IMR-90 (cell line): Measurements from ENCODE around the gene SFTPD. TPM values are rescaled to one million over a fixed set of nuclear protein-coding genes. Genes with fewer than 3 reads are reported as not detected.

Source experiments
- ATAC-seq: fragments of 200-7000 bp; cut with Tn5 transposase; 2 replicates; pipeline ENCODE4 v1.9.1; 2020; ENCODE audit warnings: low read depth, mild to moderate bottlenecking, moderate library complexity
- BruUV-seq: library from RNA; stranded (reverse); fragments of 400-500 nt; replicated peaks from 2 replicates; lab custom pipeline; 2021; lab: Mats Ljungman, UMichigan
- CTCF ChIA-PET: fragments of 300-600 bp; formaldehyde crosslinking; extraction: SDS; loops from one replicate; lab custom pipeline; 2021; ENCODE audit warnings: antibody characterized with exemption; lab: Yijun Ruan, JAX
- POLR2A ChIA-PET: fragments of 300-600 bp; sonication (Branson Sonifier 250); formaldehyde crosslinking; loops from one replicate; lab custom pipeline; 2022; ENCODE audit warnings: antibody characterized with exemption; ENCODE audit not compliant: unreplicated experiment; lab: Charles Lee
- DNase-seq: peaks from one replicate; pipeline ENCODE4 v3.0.0; 2013
- H2AFZ ChIP-seq: replicated peaks from 2 replicates; pipeline ENCODE3; 2013; ENCODE audit warnings: low read length, mild to moderate bottlenecking; ENCODE audit not compliant: poor library complexity
- H2AK5ac ChIP-seq: 2 replicates; pipeline ENCODE4 v1.6.1; 2013; ENCODE audit warnings: low read depth, low read length, inconsistent platforms
- H2AK9ac ChIP-seq: replicated peaks from 2 replicates; pipeline ENCODE3; 2013; ENCODE audit warnings: mild to moderate bottlenecking, low read depth, low read length, moderate library complexity; ENCODE audit not compliant: poor library complexity
- H2BK120ac ChIP-seq: 2 replicates; pipeline ENCODE4 v1.6.1; 2013; ENCODE audit warnings: low read depth, low read length, inconsistent platforms
- H2BK15ac ChIP-seq: 3 replicates; pipeline ENCODE4 v1.6.1; 2013; ENCODE audit warnings: low read depth, low read length, inconsistent platforms
- H2BK20ac ChIP-seq: 2 replicates; pipeline ENCODE4 v1.6.1; 2013; ENCODE audit warnings: low read depth, mild to moderate bottlenecking, inconsistent platforms, low read length, moderate library complexity
- H2BK5ac ChIP-seq: 2 replicates; pipeline ENCODE4 v1.6.1; 2013; ENCODE audit warnings: mild to moderate bottlenecking, low read depth, low read length, inconsistent platforms; ENCODE audit not compliant: poor library complexity, severe bottlenecking
- H3K14ac ChIP-seq: replicated peaks from 2 replicates; pipeline ENCODE4 v1.6.1; 2013; ENCODE audit warnings: low read depth, low read length, inconsistent platforms
- H3K18ac ChIP-seq: 2 replicates; pipeline ENCODE4 v1.6.1; 2013; ENCODE audit warnings: low read depth, low read length, control low read depth
- H3K23ac ChIP-seq: 2 replicates; pipeline ENCODE4 v1.6.1; 2013; ENCODE audit warnings: low read depth, low read length, inconsistent platforms
- H3K27ac ChIP-seq: 2 replicates; pipeline ENCODE4 v1.5.1; 2013; ENCODE audit warnings: mild to moderate bottlenecking, control low read depth, low read length; ENCODE audit not compliant: insufficient read depth
- H3K27me3 ChIP-seq: 2 replicates; pipeline ENCODE4 v1.6.1; 2013; ENCODE audit warnings: low read length; ENCODE audit not compliant: control insufficient read depth, insufficient read depth
- H3K36me3 ChIP-seq: 2 replicates; pipeline ENCODE4 v1.6.1; 2013; ENCODE audit warnings: low read length, mixed read lengths; ENCODE audit not compliant: control insufficient read depth, insufficient read depth
- H3K4ac ChIP-seq: 2 replicates; pipeline ENCODE4 v1.6.1; 2013; ENCODE audit warnings: low read depth, low read length, inconsistent platforms
- H3K4me1 ChIP-seq: 2 replicates; pipeline ENCODE4 v1.6.1; 2013; ENCODE audit warnings: low read length, mixed read lengths; ENCODE audit not compliant: control insufficient read depth, insufficient read depth
- H3K4me2 ChIP-seq: 2 replicates; pipeline ENCODE4 v1.6.1; 2013; ENCODE audit warnings: low read depth, mild to moderate bottlenecking, control low read depth, low read length, moderate library complexity
- H3K4me3 ChIP-seq: 2 replicates; pipeline ENCODE4 v1.5.1; 2013; ENCODE audit warnings: low read depth, mild to moderate bottlenecking, control low read depth, low read length, moderate library complexity; ENCODE audit not compliant: insufficient read depth
- H3K56ac ChIP-seq: 2 replicates; pipeline ENCODE4 v1.6.1; 2013; ENCODE audit warnings: low read length, inconsistent platforms; ENCODE audit not compliant: insufficient read depth; ENCODE audit errors: extremely low read depth
- H3K79me1 ChIP-seq, 2 experiments: 2 replicates each; pipeline ENCODE4 v1.6.1; 2013; ENCODE audit warnings: low read length in 2 of 2, inconsistent platforms in 1 of 2, low read depth in 1 of 2
- H3K9ac ChIP-seq: 2 replicates; pipeline ENCODE4 v1.6.1; 2013; ENCODE audit warnings: low read depth, low read length, control low read depth
- H3K9me1 ChIP-seq: 2 replicates; pipeline ENCODE4 v1.6.1; 2013; ENCODE audit warnings: low read length, inconsistent platforms; ENCODE audit not compliant: insufficient read depth
- H3K9me3 ChIP-seq: 2 replicates; pipeline ENCODE4 v1.6.1; 2013; ENCODE audit warnings: low read length; ENCODE audit not compliant: control insufficient read depth, insufficient read depth
- H4K20me1 ChIP-seq: 2 replicates; pipeline ENCODE4 v1.6.1; 2013; ENCODE audit warnings: low read length, inconsistent platforms; ENCODE audit not compliant: insufficient read depth
- H4K5ac ChIP-seq: 2 replicates; pipeline ENCODE4 v1.6.1; 2013; ENCODE audit warnings: mild to moderate bottlenecking, low read depth, low read length, control low read depth
- H4K8ac ChIP-seq, 2 experiments: 2 replicates each; pipeline ENCODE4 v1.6.1; 2013; ENCODE audit warnings: low read depth in 2 of 2, low read length in 2 of 2, control low read depth in 1 of 2, inconsistent platforms in 1 of 2
- H4K91ac ChIP-seq: 2 replicates; pipeline ENCODE4 v1.6.1; 2013; ENCODE audit warnings: low read depth, low read length, inconsistent platforms; ENCODE audit not compliant: insufficient read depth
- BHLHE40 ChIP-seq: fragments of 150-350 bp; IDR thresholded peaks from 2 replicates; pipeline ENCODE4 v1.6.1; 2016; ENCODE audit warnings: mild to moderate bottlenecking, low read depth, low read length
- CHD1 ChIP-seq: IDR thresholded peaks from 2 replicates; pipeline ENCODE4 v1.6.1; 2012; ENCODE audit warnings: low read depth, low read length, improper control_type of control experiment
- FOS ChIP-seq: fragments of 150-350 bp; IDR thresholded peaks from 2 replicates; pipeline ENCODE4 v1.6.1; 2016; ENCODE audit warnings: low read depth, low read length
- MAFK ChIP-seq: IDR thresholded peaks from 2 replicates; pipeline ENCODE4 v1.6.1; 2012; ENCODE audit warnings: low read depth, low read length, improper control_type of control experiment
- MXI1 ChIP-seq: IDR thresholded peaks from 2 replicates; pipeline ENCODE4 v1.6.1; 2012; ENCODE audit warnings: low read depth, mild to moderate bottlenecking, low read length, moderate library complexity, borderline replicate concordance
- POLR2A ChIP-seq: IDR thresholded peaks from 2 replicates; pipeline ENCODE4 v1.6.1; 2012; ENCODE audit warnings: mild to moderate bottlenecking, low read depth, low read length
- RCOR1 ChIP-seq: IDR thresholded peaks from 2 replicates; pipeline ENCODE4 v1.6.1; 2012; ENCODE audit warnings: mild to moderate bottlenecking, low read length, improper control_type of control experiment; ENCODE audit not compliant: insufficient replicate concordance
- SMC3 ChIP-seq: fragments of 150-350 bp; IDR thresholded peaks from 2 replicates; pipeline ENCODE4 v1.6.1; 2016; ENCODE audit warnings: low read depth, mild to moderate bottlenecking, antibody characterized with exemption, low read length, moderate library complexity
- WGBS, 2 experiments: methylation state at CpG; one replicate each; pipeline versions ENCODE4 v1.1.5 to v1.1.7; 2013; ENCODE audit warnings: missing lambda C conversion rate in 2 of 2; ENCODE audit not compliant: insufficient read length in 1 of 2; ENCODE audit errors: extremely low coverage in 2 of 2; 5-methylcytosine and 5-hydroxymethylcytosine counted together
- dilution Hi-C: fragments of 300-500 bp; cut with HindIII; formaldehyde crosslinking; loops from one replicate; pipeline ENCODE4 v1.14.3; 2018; ENCODE audit warnings: low sequenced_read_pairs; ENCODE audit not compliant: unreplicated experiment
- in situ Hi-C: fragments of 300-500 bp; cut with MboI; formaldehyde crosslinking; loops from 3 replicates; pipeline ENCODE4 v1.14.3; 2019; ENCODE audit warnings: low sequenced_read_pairs, inconsistent platforms, mixed read lengths
- intact Hi-C: fragments of 100-400 bp; cut with micrococcal nuclease; formaldehyde crosslinking; loops from 2 replicates; pipeline ENCODE4 v1.10.0; 2022
- polyA plus RNA-seq, 3 experiments: library from polyadenylated mRNA; depleted of rRNA; stranded (reverse); fragments of >200 nt; gene quantifications; 2 replicates each; pipeline ENCODE4 v1.2.3, GENCODE V29; 2012; ENCODE audit warnings: low replicate concordance in 1 of 3
- total RNA-seq: library from RNA; depleted of rRNA; stranded (reverse); fragments of >200 nt; gene quantifications from 2 replicates; pipeline ENCODE4 v1.2.3, GENCODE V29; 2012
- TF ChIP-seq, protein P1 (sequence below): fragments of 150-350 bp; IDR thresholded peaks from 2 replicates; pipeline ENCODE4 v1.6.1; 2016; ENCODE audit warnings: low read depth, mild to moderate bottlenecking, low read length, moderate library complexity, borderline replicate concordance
- TF ChIP-seq, protein P2 (sequence below): fragments of 150-350 bp; IDR thresholded peaks from 2 replicates; pipeline ENCODE4 v1.6.1; 2017; ENCODE audit warnings: mild to moderate bottlenecking, antibody characterized with exemption, low read length, low read depth

SFTPD gene
- total and polyA plus RNA-seq, 2 of the 4 experiments (the other 2 are of a cell fraction): not detected

DNA sequence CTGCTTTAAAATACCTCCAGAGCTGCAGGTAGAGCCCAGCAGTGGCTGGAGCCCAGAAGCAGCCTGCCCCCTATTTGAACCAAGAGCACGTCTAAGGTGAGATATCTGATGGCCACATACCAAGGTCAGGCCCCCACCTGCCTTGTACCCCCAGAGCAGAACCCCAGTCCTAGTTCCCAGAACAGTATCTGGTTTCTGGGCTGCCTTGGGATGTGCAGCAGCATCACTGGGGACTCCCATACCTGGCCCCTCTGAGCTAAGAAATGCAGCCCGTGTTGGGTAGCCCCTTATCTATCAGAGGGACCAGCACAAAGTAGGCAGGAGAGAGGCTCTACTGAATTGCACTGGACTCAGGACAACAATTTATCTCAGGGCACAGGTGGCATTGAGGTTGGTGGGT lies 8.9 kb downstream of the SFTPD start:
- Histone ChIP-seq H2BK15ac (no peak overlapping the region), H4K91ac (no peak overlapping the region), H3K4me1 (no peaks in the 10 kb centered on the region), H3K56ac (no peak overlapping the region), H2BK20ac (no peak overlapping the region), H2AK9ac (no peak overlapping the region), H2BK120ac (no peak overlapping the region), H4K20me1 (no peaks in the 10 kb centered on the region), H3K9me1 (no peaks in the 10 kb centered on the region), H3K79me1 (no peaks in the 10 kb centered on the region), H2BK5ac (no peak overlapping the region), H3K23ac (no peak overlapping the region), H3K36me3 (no peaks in the 10 kb centered on the region), H3K4me3 (no peak overlapping the region), H3K4ac (no peak overlapping the region), H2AK5ac (no peak overlapping the region), H3K4me2 (no peak overlapping the region), H2AFZ (no peak overlapping the region), H3K9me3 (no peaks in the 10 kb centered on the region), H3K27me3 (peaks cover 31% of the 10 kb centered on the region), H3K27ac (no peak overlapping the region), H4K8ac (no peak overlapping the region), H4K5ac (no peak overlapping the region), H3K14ac (no peak overlapping the region), H3K18ac (no peak overlapping the region), H3K9ac (no peak overlapping the region)
- ChIA-PET CTCF (no interaction called here), POLR2A (no interaction called here)
- DNase-seq (no peak), ATAC-seq (no peak)
- dilution Hi-C loops (no loop called here), intact Hi-C loops (no loop called here), in situ Hi-C loops (loop anchor here (10.0 kb wide), 1 partner anchor 325 kb away; no protein-coding TSS in a partner anchor)
- BruUV-seq: no TSS peak
- WGBS, 2 experiments: 33% methylated on average over 1 of the region's 2 CpGs; no CpG with 5 or more reads in 1 of the 2 experiments
- TF ChIP-seq BHLHE40 (no peak), SMC3 (no peak), MAFK (no peak), MXI1 (no peak), POLR2A (no peak), FOS (no peak), CHD1 (no peak), RCOR1 (no peak)
- TF ChIP-seq, protein P1, sequence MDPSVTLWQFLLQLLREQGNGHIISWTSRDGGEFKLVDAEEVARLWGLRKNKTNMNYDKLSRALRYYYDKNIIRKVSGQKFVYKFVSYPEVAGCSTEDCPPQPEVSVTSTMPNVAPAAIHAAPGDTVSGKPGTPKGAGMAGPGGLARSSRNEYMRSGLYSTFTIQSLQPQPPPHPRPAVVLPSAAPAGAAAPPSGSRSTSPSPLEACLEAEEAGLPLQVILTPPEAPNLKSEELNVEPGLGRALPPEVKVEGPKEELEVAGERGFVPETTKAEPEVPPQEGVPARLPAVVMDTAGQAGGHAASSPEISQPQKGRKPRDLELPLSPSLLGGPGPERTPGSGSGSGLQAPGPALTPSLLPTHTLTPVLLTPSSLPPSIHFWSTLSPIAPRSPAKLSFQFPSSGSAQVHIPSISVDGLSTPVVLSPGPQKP: no peak
- TF ChIP-seq, protein P2, sequence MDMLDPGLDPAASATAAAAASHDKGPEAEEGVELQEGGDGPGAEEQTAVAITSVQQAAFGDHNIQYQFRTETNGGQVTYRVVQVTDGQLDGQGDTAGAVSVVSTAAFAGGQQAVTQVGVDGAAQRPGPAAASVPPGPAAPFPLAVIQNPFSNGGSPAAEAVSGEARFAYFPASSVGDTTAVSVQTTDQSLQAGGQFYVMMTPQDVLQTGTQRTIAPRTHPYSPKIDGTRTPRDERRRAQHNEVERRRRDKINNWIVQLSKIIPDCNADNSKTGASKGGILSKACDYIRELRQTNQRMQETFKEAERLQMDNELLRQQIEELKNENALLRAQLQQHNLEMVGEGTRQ: no peak
